C4-2B (cell line): ENCODE data around the gene POLK.

Experiments
- CTCF ChIP-seq: fragments of 450-650 bp; conservative IDR thresholded peaks from 2 replicates; pipeline ENCODE4 v1.5.1; 2017; ENCODE audit warnings: mild to moderate bottlenecking
- ZFX ChIP-seq: fragments of 450-650 bp; IDR thresholded peaks from 2 replicates; pipeline ENCODE4 v1.6.1; 2017

DNA sequence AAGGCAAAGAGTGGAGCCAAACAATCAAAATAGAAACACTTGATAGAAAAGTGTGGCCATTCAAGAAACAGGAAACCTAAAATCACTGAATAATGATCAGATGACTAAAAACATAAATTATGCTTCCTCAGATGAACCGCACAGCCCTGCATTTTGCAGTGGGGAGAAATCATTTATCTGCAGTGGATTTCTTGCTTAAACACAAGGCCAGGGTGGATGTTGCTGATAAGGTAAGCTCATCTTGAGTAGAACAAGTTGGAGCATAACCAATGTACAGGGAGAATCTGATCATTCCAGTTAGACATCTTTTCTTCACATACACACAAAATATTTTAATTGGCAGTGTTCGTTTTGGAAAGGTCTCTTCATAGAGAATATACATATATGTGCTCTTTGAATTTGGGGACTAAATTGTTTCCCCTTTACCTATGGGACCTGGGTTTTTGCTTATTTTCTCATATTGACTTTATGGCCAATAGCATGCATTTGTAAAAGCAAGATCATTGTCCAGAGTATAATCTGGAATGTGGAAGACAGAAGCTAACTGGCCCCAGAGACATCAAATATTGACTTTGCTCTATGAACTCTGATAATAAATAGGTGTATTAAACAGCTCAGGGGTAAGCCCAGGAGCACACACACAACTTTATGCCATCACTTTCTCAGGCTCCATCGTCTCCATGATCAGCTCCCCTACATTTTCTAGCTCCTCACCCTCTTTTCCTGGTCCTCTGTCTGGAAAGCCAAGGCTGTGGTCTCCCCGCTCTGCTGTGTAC lies 108.7 kb downstream of the POLK start:
- TF ChIP-seq CTCF (no peak), ZFX (no peak)
